AG20443 (cell line): ENCODE data around the gene EGFL6.

Experiments
- DNase-seq: peaks from one replicate; pipeline ENCODE4 v3.0.0; 2012; ENCODE audit warnings: low spot score, mixed read lengths

The EGFL6 gene

GRCh38 chrX:13569479-13570260 is at the start of gene EGFL6:
Gene EGFL6 (plus strand): TSS chrX:13569601. CDS start chrX:13569862, 261 bp downstream.
- no peak for DNase-seq

- no peak for DNase-seq
Measured at GRCh38 chrX:13520351-13520750, 49.0 kb upstream of the EGFL6 start.

- DNase-seq, result peak; percentile 27
Measured at GRCh38 chrX:13520936-13521335, 48.5 kb upstream of the EGFL6 start.

DNA sequence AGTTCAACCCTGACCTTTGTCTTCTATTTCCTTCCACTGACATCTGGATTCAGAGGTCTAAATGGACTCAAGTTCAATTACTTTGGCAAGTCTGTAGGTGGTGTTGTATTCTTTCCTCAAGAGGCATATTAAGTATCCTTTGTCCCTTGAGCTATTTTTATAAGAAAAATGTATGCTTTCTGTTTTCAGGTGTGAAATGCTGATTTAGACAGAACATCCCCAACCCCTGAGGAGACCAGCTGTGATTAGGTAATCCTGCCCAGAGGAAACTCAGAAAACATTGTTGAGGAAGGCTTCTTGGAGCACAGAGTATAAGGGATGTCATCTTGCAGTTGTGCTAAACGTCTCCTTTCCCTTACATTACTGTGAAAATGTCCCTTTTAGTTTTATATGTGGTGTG is 46.6 kb upstream of the EGFL6 start:
- DNase-seq, result no peak

GRCh38 chrX:13533726-13534125 is 35.7 kb upstream of the EGFL6 start:
- peak; percentile 56 for DNase-seq

GRCh38 chrX:13535376-13536165 is 33.8 kb upstream of the EGFL6 start:
- no peak for DNase-seq

- no peak for DNase-seq
Measured at GRCh38 chrX:13536551-13536950, 32.9 kb upstream of the EGFL6 start.

DNA sequence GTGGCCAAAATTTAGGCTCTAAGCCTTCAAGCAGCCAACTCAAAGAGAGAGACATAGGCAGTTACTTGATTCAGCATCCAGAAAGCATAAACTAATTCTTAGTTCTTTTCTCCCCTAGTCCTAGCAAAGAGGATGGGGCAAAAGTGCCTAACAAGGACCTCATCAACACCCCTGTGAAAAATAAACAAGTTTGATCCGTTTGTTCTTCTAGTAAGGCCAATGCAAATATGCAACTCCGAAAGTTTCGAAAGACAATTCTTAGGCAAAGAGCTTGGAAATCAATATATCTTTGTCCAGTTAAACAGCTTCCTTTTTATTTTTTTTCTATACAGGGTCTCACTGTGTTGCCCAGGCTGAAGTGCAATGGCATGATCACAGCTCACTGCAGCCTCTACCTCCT is 31.0 kb upstream of the EGFL6 start:
- DNase-seq, result no peak

GRCh38 chrX:13540602-13541001 is 28.8 kb upstream of the EGFL6 start:
- no peak for DNase-seq

DNA sequence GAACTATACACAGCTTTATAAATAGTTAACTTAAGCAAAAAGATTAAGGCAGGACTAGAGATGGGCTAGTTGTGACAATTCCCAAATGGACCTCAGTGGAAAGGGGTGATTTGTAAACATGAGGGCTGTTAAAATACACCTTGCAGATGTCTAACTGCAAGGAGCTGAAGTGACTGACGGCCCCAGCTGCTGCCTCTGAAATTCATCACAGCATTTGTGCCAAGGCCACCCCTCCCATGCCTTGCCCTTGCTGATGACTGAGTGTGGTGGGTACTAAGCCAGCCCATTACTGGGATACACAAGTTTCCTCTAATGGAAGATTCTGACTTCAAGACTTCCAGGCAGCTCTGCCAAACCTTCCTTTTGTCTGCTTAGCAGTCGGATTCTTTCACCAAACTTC is 23.7 kb upstream of the EGFL6 start:
- DNase-seq, result no peak

DNA sequence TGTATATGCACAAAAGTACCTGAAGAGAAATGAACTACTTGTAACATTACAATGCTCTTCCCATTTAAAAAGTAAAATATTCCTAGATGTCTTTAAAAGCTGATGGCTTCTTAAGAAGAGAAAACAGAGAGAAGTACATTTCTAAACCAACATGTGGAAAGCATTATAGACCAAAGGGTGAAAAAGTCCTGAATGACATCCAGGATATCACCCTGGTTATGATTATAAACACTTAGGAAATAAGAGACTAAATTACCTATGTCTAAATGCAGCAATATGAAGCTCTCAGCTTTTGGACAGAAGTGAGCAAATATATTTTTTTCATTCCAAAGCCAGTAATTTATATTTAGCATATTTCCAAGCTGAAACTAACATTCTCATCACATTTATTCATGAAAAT is 21.7 kb upstream of the EGFL6 start:
- DNase-seq, result no peak

- DNase-seq, result no peak
Measured at GRCh38 chrX:13550346-13550745, 19.1 kb upstream of the EGFL6 start.

GRCh38 chrX:13551610-13552009 is 17.8 kb upstream of the EGFL6 start:
- DNase-seq, result no peak

GRCh38 chrX:13552892-13553291 is 16.5 kb upstream of the EGFL6 start:
- no peak for DNase-seq

GRCh38 chrX:13565511-13565910 is 3.9 kb upstream of the EGFL6 start:
- no peak for DNase-seq

GRCh38 chrX:13570261-13570605 is 832 bp downstream of the EGFL6 start:
- DNase-seq, result no peak

DNA sequence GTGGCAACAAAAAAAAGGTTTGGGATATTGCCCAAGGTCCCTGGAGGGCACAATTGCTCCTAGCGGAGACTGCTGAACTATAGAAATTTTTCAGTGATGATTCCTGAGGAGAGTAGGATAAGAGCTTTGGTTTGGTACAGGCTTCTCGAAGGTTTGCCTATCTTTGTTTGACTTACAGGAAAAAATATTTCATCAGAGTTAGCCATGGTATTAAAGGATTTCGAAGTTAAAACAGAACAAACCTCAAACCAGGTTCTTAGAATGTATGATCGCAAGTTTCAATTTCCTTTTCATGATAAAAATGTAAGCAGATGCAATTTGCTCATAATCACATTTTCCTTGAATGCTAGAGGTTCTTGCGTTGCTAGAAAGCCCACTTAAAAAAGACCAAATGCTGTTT is 1.7 kb downstream of the EGFL6 start:
- DNase-seq, result no peak

DNA sequence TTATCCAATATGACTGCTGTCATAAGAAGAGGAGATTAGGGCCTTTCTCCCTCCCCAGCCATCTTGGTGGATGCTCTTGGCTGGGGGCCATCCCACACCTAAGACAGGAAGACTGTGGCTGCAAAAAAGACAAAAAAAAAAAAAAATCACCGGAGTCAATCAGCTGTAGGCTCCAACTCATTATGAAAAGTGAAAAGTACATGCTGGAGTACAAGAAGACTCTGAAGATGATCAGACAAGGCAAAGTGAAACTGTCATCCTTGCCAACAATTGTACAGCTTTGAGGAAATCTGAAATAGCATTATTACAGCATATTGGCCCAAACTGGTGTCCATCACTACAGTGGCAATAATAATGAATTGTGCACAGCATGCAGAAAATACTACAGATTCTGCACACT is 5.2 kb downstream of the EGFL6 start:
- DNase-seq, result no peak

DNA sequence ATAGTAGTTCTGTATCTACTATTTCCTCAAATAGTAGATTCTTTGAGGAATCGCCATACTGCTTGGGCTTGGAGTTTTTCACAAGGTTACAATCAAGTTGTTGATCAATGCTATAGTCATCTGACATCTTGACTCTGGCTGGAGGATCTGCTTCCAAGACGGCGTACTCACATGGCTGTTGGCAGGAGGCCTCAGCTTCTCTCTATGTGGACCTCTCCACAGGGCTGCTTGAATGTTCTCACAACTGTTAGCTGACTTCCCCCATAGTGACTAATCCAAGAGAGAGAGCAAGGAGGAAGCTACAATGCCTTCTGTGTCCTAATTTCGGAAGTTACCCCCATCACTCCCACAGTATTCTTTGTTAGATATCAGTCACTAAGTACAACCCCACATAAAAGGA is 10.3 kb downstream of the EGFL6 start:
- DNase-seq, result no peak

DNA sequence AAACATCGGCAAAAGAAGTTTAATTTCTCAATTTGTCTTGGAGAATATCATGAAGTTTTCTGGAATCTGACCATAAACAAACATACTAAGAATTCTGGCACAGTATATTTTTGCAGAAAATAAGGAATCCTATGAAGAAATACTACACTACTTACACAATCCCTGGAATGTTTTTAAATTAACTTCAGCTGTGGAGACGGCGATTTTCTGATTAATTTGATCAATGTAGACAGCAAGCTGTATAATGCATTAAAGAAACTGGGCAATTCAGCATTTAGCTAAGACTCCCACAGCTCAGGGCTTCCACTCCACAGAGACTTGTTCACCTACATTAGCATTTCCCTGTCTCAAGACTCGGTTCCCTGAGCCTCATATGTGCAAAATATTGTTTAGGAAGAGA is 12.2 kb downstream of the EGFL6 start:
- DNase-seq, result peak; percentile 19

- no peak for DNase-seq
Measured at GRCh38 chrX:13587786-13588477, 18.5 kb downstream of the EGFL6 start.

GRCh38 chrX:13590207-13590606 is 20.8 kb downstream of the EGFL6 start:
- DNase-seq, result no peak

- no peak for DNase-seq
Measured at GRCh38 chrX:13590914-13591313, 21.5 kb downstream of the EGFL6 start.
